Liver (tissue), 9 donors: ENCODE data around the gene GLT1D1. TPM values are rescaled to one million over a fixed set of nuclear protein-coding genes. Genes with fewer than 3 reads are reported as not detected.
"Not testable (repeated sequence)": the region's sequence is repeated elsewhere in the genome, so short reads cannot be mapped to it uniquely, and the experiment has no call there.

Experiments
- DNase-seq: peaks from one replicate; pipeline ENCODE4 v3.0.0-alpha.2; 2017; ENCODE audit warnings: low spot score
- H3K27ac ChIP-seq, 2 donors: one replicate each; pipeline ENCODE4 v1.7.0; 2013; ENCODE audit warnings: inconsistent platforms in 2 of 2, low read length in 2 of 2, control low read depth in 1 of 2, low read depth in 1 of 2, mild to moderate bottlenecking in 1 of 2
- H3K27me3 ChIP-seq, 4 donors: one replicate each; pipeline versions ENCODE4 v1.6.1 to v1.7.0; 2013; ENCODE audit warnings: low read length in 3 of 4, inconsistent platforms in 1 of 4, mild to moderate bottlenecking in 1 of 4, moderate library complexity in 1 of 4; ENCODE audit not compliant: control insufficient read depth in 4 of 4, insufficient read depth in 4 of 4
- H3K36me3 ChIP-seq, 4 donors: one replicate each; pipeline versions ENCODE4 v1.6.1 to v1.7.0; 2013; ENCODE audit warnings: low read length in 3 of 4, mild to moderate bottlenecking in 3 of 4, low read depth in 1 of 4, moderate library complexity in 1 of 4; ENCODE audit not compliant: control insufficient read depth in 4 of 4, insufficient read depth in 3 of 4
- H3K4me1 ChIP-seq, 4 donors: one replicate each; pipeline versions ENCODE4 v1.6.1 to v1.7.0; 2013; ENCODE audit warnings: low read length in 3 of 4, mild to moderate bottlenecking in 3 of 4, moderate library complexity in 1 of 4; ENCODE audit not compliant: control insufficient read depth in 4 of 4, insufficient read depth in 4 of 4
- H3K4me3 ChIP-seq, 3 donors: one replicate each; pipeline versions ENCODE4 v1.6.1 to v1.7.0; 2013; ENCODE audit warnings: low read length in 3 of 3, control low read depth in 1 of 3, low read depth in 1 of 3, mild to moderate bottlenecking in 1 of 3
- H3K9ac ChIP-seq, 2 donors: one replicate each; pipeline ENCODE4 v1.7.0; 2013; ENCODE audit warnings: low read length in 2 of 2, mild to moderate bottlenecking in 2 of 2, moderate library complexity in 2 of 2, control low read depth in 1 of 2, low read depth in 1 of 2
- H3K9me3 ChIP-seq, 4 donors: one replicate each; pipeline versions ENCODE4 v1.6.1 to v1.7.0; 2013; ENCODE audit warnings: low read length in 3 of 4; ENCODE audit not compliant: control insufficient read depth in 4 of 4
- EGR1 ChIP-seq, 2 donors: IDR thresholded peaks; 2 replicates each; pipeline ENCODE4 v1.6.1; 2016 to 2018; ENCODE audit warnings: antibody characterized with exemption in 2 of 2, low read depth in 2 of 2
- FOXA1 ChIP-seq: IDR thresholded peaks from 2 replicates; pipeline ENCODE4 v1.6.1; 2016; ENCODE audit warnings: antibody characterized with exemption
- FOXA2 ChIP-seq: IDR thresholded peaks from 2 replicates; pipeline ENCODE4 v1.6.1; 2016; ENCODE audit warnings: antibody characterized with exemption
- HNF4A ChIP-seq, 2 donors: conservative IDR thresholded peaks; 2 replicates each; pipeline ENCODE4 v1.6.1; 2016; ENCODE audit warnings: antibody characterized with exemption in 2 of 2, mild to moderate bottlenecking in 2 of 2
- HNF4G ChIP-seq: IDR thresholded peaks from 2 replicates; pipeline ENCODE4 v1.6.1; 2016; ENCODE audit warnings: antibody characterized with exemption
- JUND ChIP-seq, 2 donors: IDR thresholded peaks; 2 replicates each; pipeline ENCODE4 v1.6.1; 2016; ENCODE audit warnings: antibody characterized with exemption in 2 of 2
- MAX ChIP-seq: IDR thresholded peaks from 2 replicates; pipeline ENCODE4 v1.6.1; 2016; ENCODE audit warnings: antibody characterized with exemption
- NR2F2 ChIP-seq: IDR thresholded peaks from 2 replicates; pipeline ENCODE4 v1.6.1; 2016; ENCODE audit warnings: antibody characterized with exemption
- RAD21 ChIP-seq, 2 donors: IDR thresholded peaks; 2 replicates each; pipeline ENCODE4 v1.6.1; 2016; ENCODE audit warnings: antibody characterized with exemption in 2 of 2, mild to moderate bottlenecking in 2 of 2
- REST ChIP-seq: IDR thresholded peaks from 2 replicates; pipeline ENCODE4 v1.6.1; 2016; ENCODE audit warnings: antibody characterized with exemption, mild to moderate bottlenecking
- RXRA ChIP-seq, 2 donors: IDR thresholded peaks; 2 replicates each; pipeline ENCODE4 v1.6.1; 2017 to 2018; ENCODE audit warnings: antibody characterized with exemption in 2 of 2, mild to moderate bottlenecking in 1 of 2
- SP1 ChIP-seq: IDR thresholded peaks from 2 replicates; pipeline ENCODE4 v1.6.1; 2018; ENCODE audit warnings: antibody characterized with exemption, mild to moderate bottlenecking
- TAF1 ChIP-seq: conservative IDR thresholded peaks from 2 replicates; pipeline ENCODE4 v1.6.1; 2016; ENCODE audit warnings: antibody characterized with exemption, mild to moderate bottlenecking
- YY1 ChIP-seq: IDR thresholded peaks from 2 replicates; pipeline ENCODE4 v1.6.1; 2016; ENCODE audit warnings: antibody characterized with exemption, mild to moderate bottlenecking
- WGBS: extraction: QIAGEN DNeasy Blood & Tissue Kit; methylation state at CpG from one replicate; pipeline ENCODE4 v1.1.7; 2013; 5-methylcytosine and 5-hydroxymethylcytosine counted together
- polyA plus RNA-seq, 2 donors: library from polyadenylated mRNA; stranded (reverse) in 1 of 2; unstranded in 1 of 2; fragments of 200-250 nt in 1 of 2; fragments of >200 nt in 1 of 2; fragmentation: Nextera tagmentation in 1 of 2; extraction: Ambion mirVana in 1 of 2; gene quantifications; one replicate each; pipeline versions ENCODE4 v1.2.1 to v1.2.3, GENCODE V29; 2013 to 2015
- total RNA-seq, 2 donors: library from RNA; depleted of rRNA; stranded (reverse); fragments of >200 nt; gene quantifications; one replicate each; pipeline ENCODE4 v1.2.3, GENCODE V29; 2014
- TF ChIP-seq, protein P1 (sequence below): IDR thresholded peaks from 2 replicates; pipeline ENCODE4 v1.6.1; 2016; ENCODE audit warnings: antibody characterized with exemption
- TF ChIP-seq, protein P2 (sequence below): fragments of 150-350 bp; IDR thresholded peaks from 2 replicates; pipeline ENCODE4 v1.5.1; 2017; ENCODE audit warnings: improper control_type of control experiment, low read depth, low read length; ENCODE audit not compliant: missing input control
- TF ChIP-seq, protein P3 (sequence below): IDR thresholded peaks from 2 replicates; pipeline ENCODE4 v1.6.1; 2016; ENCODE audit warnings: antibody characterized with exemption
- donor health status: healthy.
- donor health status: healthy.
- donor health status: healthy.
- donor health status: healthy.
- donor health status: healthy.

The GLT1D1 gene
- total and polyA plus RNA-seq, 4 donors: 10.4 to 17.7 (median 13.9) TPM

DNA sequence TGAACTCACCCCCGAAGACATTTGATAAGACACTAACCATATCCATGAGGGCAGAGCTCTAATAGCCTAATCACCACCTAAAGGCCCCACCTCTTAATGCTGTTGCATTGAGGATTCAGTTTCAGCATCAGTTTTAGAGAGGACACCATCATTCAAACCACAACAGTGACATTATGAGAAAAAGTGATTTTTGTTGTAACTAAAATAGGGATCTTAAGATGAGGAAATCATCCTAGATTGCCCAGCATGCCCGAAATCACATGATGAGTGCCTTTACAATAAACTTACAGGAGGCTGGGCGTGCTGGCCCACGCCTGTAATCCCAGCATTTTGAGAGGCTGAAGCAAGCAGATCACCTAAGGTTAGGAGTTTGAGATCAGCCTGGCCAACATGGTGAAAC is 9.7 kb upstream of the GLT1D1 start:
- Histone ChIP-seq H3K27me3 (no peaks in the 10 kb centered on the region), H3K4me1 (no peaks in the 10 kb centered on the region), H3K4me3 (no peak overlapping the region), H3K9me3 (no peaks in the 10 kb centered on the region), H3K9ac (no peak overlapping the region), H3K27ac (no peak overlapping the region), H3K36me3 (no peaks in the 10 kb centered on the region)
- DNase-seq: no peak
- WGBS: 89% methylated on average over 4 of the region's 4 CpGs
- no peak for TF ChIP-seq REST
- no peak for TF ChIP-seq EGR1 (IDR thresholded peaks at IDR 0.05; ENCODE audit: low read depth in 2 of 2)
- no peak for TF ChIP-seq SP1
- no peak for TF ChIP-seq HNF4G
- TF ChIP-seq RXRA (IDR thresholded peaks at IDR 0.05): no peak
- no peak for TF ChIP-seq RAD21 (IDR thresholded peaks at IDR 0.05)
- no peak for TF ChIP-seq MAX
- TF ChIP-seq JUND (IDR thresholded peaks at IDR 0.05): no peak
- TF ChIP-seq, protein P1, sequence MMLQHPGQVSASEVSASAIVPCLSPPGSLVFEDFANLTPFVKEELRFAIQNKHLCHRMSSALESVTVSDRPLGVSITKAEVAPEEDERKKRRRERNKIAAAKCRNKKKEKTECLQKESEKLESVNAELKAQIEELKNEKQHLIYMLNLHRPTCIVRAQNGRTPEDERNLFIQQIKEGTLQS: no peak
- no peak for TF ChIP-seq NR2F2
- TF ChIP-seq FOXA2: no peak
- TF ChIP-seq FOXA1: no peak
- no peak for TF ChIP-seq HNF4A (conservative IDR thresholded peaks at IDR 0.05)
- TF ChIP-seq, protein P2, sequence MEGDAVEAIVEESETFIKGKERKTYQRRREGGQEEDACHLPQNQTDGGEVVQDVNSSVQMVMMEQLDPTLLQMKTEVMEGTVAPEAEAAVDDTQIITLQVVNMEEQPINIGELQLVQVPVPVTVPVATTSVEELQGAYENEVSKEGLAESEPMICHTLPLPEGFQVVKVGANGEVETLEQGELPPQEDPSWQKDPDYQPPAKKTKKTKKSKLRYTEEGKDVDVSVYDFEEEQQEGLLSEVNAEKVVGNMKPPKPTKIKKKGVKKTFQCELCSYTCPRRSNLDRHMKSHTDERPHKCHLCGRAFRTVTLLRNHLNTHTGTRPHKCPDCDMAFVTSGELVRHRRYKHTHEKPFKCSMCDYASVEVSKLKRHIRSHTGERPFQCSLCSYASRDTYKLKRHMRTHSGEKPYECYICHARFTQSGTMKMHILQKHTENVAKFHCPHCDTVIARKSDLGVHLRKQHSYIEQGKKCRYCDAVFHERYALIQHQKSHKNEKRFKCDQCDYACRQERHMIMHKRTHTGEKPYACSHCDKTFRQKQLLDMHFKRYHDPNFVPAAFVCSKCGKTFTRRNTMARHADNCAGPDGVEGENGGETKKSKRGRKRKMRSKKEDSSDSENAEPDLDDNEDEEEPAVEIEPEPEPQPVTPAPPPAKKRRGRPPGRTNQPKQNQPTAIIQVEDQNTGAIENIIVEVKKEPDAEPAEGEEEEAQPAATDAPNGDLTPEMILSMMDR: no peak
- TF ChIP-seq, protein P3, sequence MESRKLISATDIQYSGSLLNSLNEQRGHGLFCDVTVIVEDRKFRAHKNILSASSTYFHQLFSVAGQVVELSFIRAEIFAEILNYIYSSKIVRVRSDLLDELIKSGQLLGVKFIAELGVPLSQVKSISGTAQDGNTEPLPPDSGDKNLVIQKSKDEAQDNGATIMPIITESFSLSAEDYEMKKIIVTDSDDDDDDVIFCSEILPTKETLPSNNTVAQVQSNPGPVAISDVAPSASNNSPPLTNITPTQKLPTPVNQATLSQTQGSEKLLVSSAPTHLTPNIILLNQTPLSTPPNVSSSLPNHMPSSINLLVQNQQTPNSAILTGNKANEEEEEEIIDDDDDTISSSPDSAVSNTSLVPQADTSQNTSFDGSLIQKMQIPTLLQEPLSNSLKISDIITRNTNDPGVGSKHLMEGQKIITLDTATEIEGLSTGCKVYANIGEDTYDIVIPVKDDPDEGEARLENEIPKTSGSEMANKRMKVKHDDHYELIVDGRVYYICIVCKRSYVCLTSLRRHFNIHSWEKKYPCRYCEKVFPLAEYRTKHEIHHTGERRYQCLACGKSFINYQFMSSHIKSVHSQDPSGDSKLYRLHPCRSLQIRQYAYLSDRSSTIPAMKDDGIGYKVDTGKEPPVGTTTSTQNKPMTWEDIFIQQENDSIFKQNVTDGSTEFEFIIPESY: no peak
- no peak for TF ChIP-seq TAF1
- TF ChIP-seq YY1: no peak

GRCh38 chr12:128844031-128844635 is 9.1 kb upstream of the GLT1D1 start:
- TF ChIP-seq MAX: no peak
- TF ChIP-seq RAD21 (IDR thresholded peaks at IDR 0.05): peak; percentile 59 to 79
- no peak for TF ChIP-seq RXRA (IDR thresholded peaks at IDR 0.05)
- no peak for TF ChIP-seq EGR1 (IDR thresholded peaks at IDR 0.05; ENCODE audit: low read depth in 2 of 2)
- TF ChIP-seq, protein P2: peak; percentile 43
- TF ChIP-seq, protein P1: no peak
- Histone ChIP-seq H3K9me3 (no peaks in the 10 kb centered on the region), H3K9ac (no peak overlapping the region), H3K36me3 (no peaks in the 10 kb centered on the region), H3K27me3 (no peaks in the 10 kb centered on the region), H3K4me3 (no peak overlapping the region), H3K4me1 (no peaks in the 10 kb centered on the region), H3K27ac (no peak overlapping the region)
- WGBS: 74% methylated on average over 11 of the region's 11 CpGs
- DNase-seq: no peak

DNA sequence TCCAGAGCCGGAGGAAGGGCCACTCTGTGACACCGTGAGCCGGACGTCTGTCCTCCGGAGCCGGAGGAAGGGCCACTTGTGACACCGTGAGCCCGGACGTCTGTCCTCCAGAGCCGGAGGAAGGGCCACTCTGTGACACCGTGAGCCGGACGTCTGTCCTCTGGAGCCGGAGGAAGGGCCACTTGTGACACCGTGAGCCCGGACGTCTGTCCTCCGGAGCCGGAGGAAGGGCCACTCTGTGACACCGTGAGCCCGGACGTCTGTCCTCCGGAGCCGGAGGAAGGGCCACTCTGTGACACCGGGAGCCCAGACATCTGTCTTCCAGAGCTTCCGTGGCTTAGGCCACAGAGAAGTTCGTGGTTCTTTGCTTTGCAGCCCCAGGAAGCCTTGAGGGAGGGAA is 6.6 kb upstream of the GLT1D1 start:
- WGBS: 93% methylated on average over 27 of the region's 27 CpGs
- not testable (repeated sequence) for H3K27me3 ChIP-seq, DNase-seq, H3K9me3 ChIP-seq, H3K9ac ChIP-seq, H3K36me3 ChIP-seq, H3K27ac ChIP-seq, H3K4me3 ChIP-seq, H3K4me1 ChIP-seq
